GM23338 (cell line): ENCODE measurements around the gene ABCG2. TPM values are rescaled to one million over a fixed set of nuclear protein-coding genes. Genes with fewer than 3 reads are reported as not detected.

Source experiments
- ATAC-seq: fragments of 200-7000 bp; cut with Tn5 transposase; 3 replicates; pipeline ENCODE4 v1.9.1; 2020
- DNase-seq: peaks from one replicate; pipeline ENCODE4 v3.0.0-alpha.2; 2015; ENCODE audit warnings: low spot score
- H2AFZ ChIP-seq: fragments of 200-600 bp; sonication (generic); 2 replicates; pipeline ENCODE4 v1.8.0; 2016; ENCODE audit warnings: antibody characterized with exemption, mild to moderate bottlenecking, moderate library complexity
- H3F3A ChIP-seq: fragments of 200-600 bp; sonication (generic); replicated peaks from 2 replicates; pipeline ENCODE4 v1.8.0; 2017; ENCODE audit warnings: antibody characterized with exemption, mixed run types, low read depth
- H3K27ac ChIP-seq: fragments of 200-600 bp; sonication (generic); 2 replicates; pipeline ENCODE4 v1.6.1; 2016; ENCODE audit warnings: low read depth
- H3K27me3 ChIP-seq: fragments of 200-600 bp; sonication (generic); 2 replicates; pipeline ENCODE4 v1.8.0; 2016; ENCODE audit warnings: mild to moderate bottlenecking, mixed run types, moderate library complexity; ENCODE audit not compliant: insufficient read depth
- H3K36me3 ChIP-seq: fragments of 200-600 bp; sonication (generic); 2 replicates; pipeline ENCODE4 v1.8.0; 2016; ENCODE audit warnings: mild to moderate bottlenecking; ENCODE audit not compliant: insufficient read depth
- H3K4me1 ChIP-seq: fragments of 200-600 bp; sonication (generic); 2 replicates; pipeline ENCODE4 v1.8.0; 2016; ENCODE audit warnings: mild to moderate bottlenecking, moderate library complexity; ENCODE audit not compliant: insufficient read depth
- H3K4me2 ChIP-seq: fragments of 200-600 bp; sonication (generic); 2 replicates; pipeline ENCODE4 v1.7.1; 2017; ENCODE audit warnings: mixed run types
- H3K4me3 ChIP-seq: fragments of 200-600 bp; sonication (generic); 2 replicates; pipeline ENCODE4 v1.6.1; 2016; ENCODE audit warnings: mixed run types
- H3K79me2 ChIP-seq: fragments of 200-600 bp; sonication (generic); replicated peaks from 2 replicates; pipeline ENCODE4 v1.8.0; 2017; ENCODE audit warnings: mild to moderate bottlenecking; ENCODE audit not compliant: insufficient read depth
- H3K9me2 ChIP-seq: fragments of 200-600 bp; sonication (generic); 2 replicates; pipeline ENCODE4 v1.8.0; 2017; ENCODE audit not compliant: insufficient read depth
- H4K20me1 ChIP-seq: fragments of 200-600 bp; sonication (generic); replicated peaks from 2 replicates; pipeline ENCODE4 v1.8.0; 2017; ENCODE audit warnings: mild to moderate bottlenecking; ENCODE audit not compliant: insufficient read depth
- H3K27ac Mint-ChIP-seq: 2 replicates; pipeline ENCODE4 v1.8.0; 2020; ENCODE audit warnings: inconsistent platforms, mild to moderate bottlenecking, moderate library complexity, mixed read lengths
- H3K27me3 Mint-ChIP-seq: 3 replicates; pipeline ENCODE4 v1.8.0; 2022; ENCODE audit warnings: low read depth, mild to moderate bottlenecking, moderate library complexity, mixed read lengths, inconsistent platforms; ENCODE audit not compliant: insufficient read depth, poor library complexity
- H3K36me3 Mint-ChIP-seq: 3 replicates; pipeline ENCODE4 v1.8.0; 2021; ENCODE audit warnings: low read depth, mild to moderate bottlenecking, inconsistent platforms, moderate library complexity, mixed read lengths
- H3K4me1 Mint-ChIP-seq: 3 replicates; pipeline ENCODE4 v1.8.0; 2020; ENCODE audit warnings: mild to moderate bottlenecking, inconsistent platforms, mixed read lengths
- H3K4me3 Mint-ChIP-seq: 3 replicates; pipeline ENCODE4 v1.8.0; 2021; ENCODE audit warnings: moderate library complexity, mild to moderate bottlenecking, inconsistent platforms, mixed read lengths
- H3K9me3 Mint-ChIP-seq: 3 replicates; pipeline ENCODE4 v1.8.0; 2020; ENCODE audit warnings: moderate library complexity, mild to moderate bottlenecking, inconsistent platforms, mixed read lengths
- CREB1 ChIP-seq: fragments of 250-450 bp; sonication (Bioruptor Pico); IDR thresholded peaks from 2 replicates; pipeline ENCODE4 v1.5.0; 2020; ENCODE audit warnings: low read depth, mild to moderate bottlenecking, moderate library complexity
- EZH2 ChIP-seq: fragments of 200-600 bp; sonication (generic); IDR thresholded peaks from one replicate; pipeline ENCODE4 v1.8.0; 2017; ENCODE audit warnings: antibody characterized with exemption, mild to moderate bottlenecking, low read depth; ENCODE audit not compliant: unreplicated experiment
- EZH2phosphoT487 ChIP-seq: fragments of 200-600 bp; sonication (generic); IDR thresholded peaks from one replicate; pipeline ENCODE4 v1.8.1; 2018; ENCODE audit warnings: antibody characterized with exemption; ENCODE audit not compliant: unreplicated experiment
- JUNB ChIP-seq: IDR thresholded peaks from one replicate; pipeline ENCODE4 v1.6.1; 2016; ENCODE audit warnings: antibody characterized with exemption; ENCODE audit not compliant: unreplicated experiment
- NANOG ChIP-seq: IDR thresholded peaks from 2 replicates; pipeline ENCODE4 v1.6.1; 2016; ENCODE audit warnings: antibody characterized with exemption, borderline replicate concordance
- POLR2AphosphoS5 ChIP-seq: IDR thresholded peaks from 2 replicates; pipeline ENCODE4 v1.6.1; 2016; ENCODE audit warnings: antibody characterized with exemption, low read depth
- STAT1 ChIP-seq: IDR thresholded peaks from one replicate; pipeline ENCODE4 v1.6.1; 2016; ENCODE audit warnings: antibody characterized with exemption; ENCODE audit not compliant: unreplicated experiment
- ZNF114 ChIP-seq: fragments of 250-450 bp; sonication (Bioruptor Pico); IDR thresholded peaks from 2 replicates; pipeline ENCODE4 v1.5.0; 2020; ENCODE audit warnings: mild to moderate bottlenecking, moderate library complexity
- ZNF331 ChIP-seq: fragments of 250-450 bp; sonication (Bioruptor Pico); IDR thresholded peaks from 2 replicates; pipeline ENCODE4 v1.5.0; 2020; ENCODE audit warnings: low read depth, mild to moderate bottlenecking, moderate library complexity
- polyA plus RNA-seq: library from polyadenylated mRNA; unstranded; fragments of >200 nt; fragmentation: Nextera tagmentation; extraction: Ambion mirVana; gene quantifications from 2 replicates; pipeline ENCODE4 v1.2.1, GENCODE V29; 2016
- total RNA-seq: library from RNA; depleted of rRNA; stranded (reverse); fragments of >200 nt; shearing (Covaris generic); gene quantifications from 2 replicates; pipeline ENCODE4 v1.2.3, GENCODE V29; 2014
- TF ChIP-seq, protein P1 (sequence below): fragments of 250-450 bp; sonication (Bioruptor Pico); IDR thresholded peaks from 2 replicates; pipeline ENCODE4 v1.5.0; 2020; ENCODE audit warnings: mild to moderate bottlenecking, moderate library complexity
- TF ChIP-seq, protein P2 (sequence below), 2 experiments: fragments of 200-600 bp in 1 of 2; sonication (generic) in 1 of 2; conservative IDR thresholded peaks; 2 replicates each; pipeline versions ENCODE4 v1.5.1 to v1.6.1; 2016 to 2017; ENCODE audit warnings: antibody characterized with exemption in 2 of 2, low read depth in 2 of 2, mild to moderate bottlenecking in 2 of 2, moderate library complexity in 1 of 2
- TF ChIP-seq, protein P3 (sequence below): IDR thresholded peaks from one replicate; pipeline ENCODE4 v1.6.1; 2018; ENCODE audit warnings: antibody characterized with exemption; ENCODE audit not compliant: unreplicated experiment
- TF ChIP-seq, protein P4 (sequence below): IDR thresholded peaks from 2 replicates; pipeline ENCODE4 v1.6.1; 2016; ENCODE audit warnings: antibody characterized with exemption

ABCG2 gene
- total and polyA plus RNA-seq, 2 experiments from 2014 or later: 1.5 to 10.6 TPM

DNA sequence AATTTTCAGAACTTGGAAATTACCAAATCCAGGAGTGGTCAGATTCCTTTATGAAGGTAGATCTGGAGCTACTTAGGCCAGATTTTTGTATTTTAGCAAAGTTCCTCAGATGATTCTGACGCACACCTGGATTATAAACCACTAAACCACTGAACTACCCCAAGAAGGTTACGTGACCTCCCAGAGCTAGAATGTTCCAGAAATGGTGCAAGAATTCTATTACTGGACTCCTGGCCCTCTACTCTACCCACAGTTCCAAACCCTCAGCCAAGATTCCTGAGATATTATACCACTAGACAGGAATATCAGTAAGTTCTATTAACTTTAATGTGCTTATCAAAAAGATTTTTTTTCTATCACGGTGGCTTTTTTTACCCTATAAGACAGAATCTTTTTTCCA, 67.1 kb downstream of the ABCG2 start:
- no peak for TF ChIP-seq NANOG
- TF ChIP-seq STAT1: no peak
- TF ChIP-seq EZH2: no peak
- TF ChIP-seq CREB1: no peak
- TF ChIP-seq, protein P1, sequence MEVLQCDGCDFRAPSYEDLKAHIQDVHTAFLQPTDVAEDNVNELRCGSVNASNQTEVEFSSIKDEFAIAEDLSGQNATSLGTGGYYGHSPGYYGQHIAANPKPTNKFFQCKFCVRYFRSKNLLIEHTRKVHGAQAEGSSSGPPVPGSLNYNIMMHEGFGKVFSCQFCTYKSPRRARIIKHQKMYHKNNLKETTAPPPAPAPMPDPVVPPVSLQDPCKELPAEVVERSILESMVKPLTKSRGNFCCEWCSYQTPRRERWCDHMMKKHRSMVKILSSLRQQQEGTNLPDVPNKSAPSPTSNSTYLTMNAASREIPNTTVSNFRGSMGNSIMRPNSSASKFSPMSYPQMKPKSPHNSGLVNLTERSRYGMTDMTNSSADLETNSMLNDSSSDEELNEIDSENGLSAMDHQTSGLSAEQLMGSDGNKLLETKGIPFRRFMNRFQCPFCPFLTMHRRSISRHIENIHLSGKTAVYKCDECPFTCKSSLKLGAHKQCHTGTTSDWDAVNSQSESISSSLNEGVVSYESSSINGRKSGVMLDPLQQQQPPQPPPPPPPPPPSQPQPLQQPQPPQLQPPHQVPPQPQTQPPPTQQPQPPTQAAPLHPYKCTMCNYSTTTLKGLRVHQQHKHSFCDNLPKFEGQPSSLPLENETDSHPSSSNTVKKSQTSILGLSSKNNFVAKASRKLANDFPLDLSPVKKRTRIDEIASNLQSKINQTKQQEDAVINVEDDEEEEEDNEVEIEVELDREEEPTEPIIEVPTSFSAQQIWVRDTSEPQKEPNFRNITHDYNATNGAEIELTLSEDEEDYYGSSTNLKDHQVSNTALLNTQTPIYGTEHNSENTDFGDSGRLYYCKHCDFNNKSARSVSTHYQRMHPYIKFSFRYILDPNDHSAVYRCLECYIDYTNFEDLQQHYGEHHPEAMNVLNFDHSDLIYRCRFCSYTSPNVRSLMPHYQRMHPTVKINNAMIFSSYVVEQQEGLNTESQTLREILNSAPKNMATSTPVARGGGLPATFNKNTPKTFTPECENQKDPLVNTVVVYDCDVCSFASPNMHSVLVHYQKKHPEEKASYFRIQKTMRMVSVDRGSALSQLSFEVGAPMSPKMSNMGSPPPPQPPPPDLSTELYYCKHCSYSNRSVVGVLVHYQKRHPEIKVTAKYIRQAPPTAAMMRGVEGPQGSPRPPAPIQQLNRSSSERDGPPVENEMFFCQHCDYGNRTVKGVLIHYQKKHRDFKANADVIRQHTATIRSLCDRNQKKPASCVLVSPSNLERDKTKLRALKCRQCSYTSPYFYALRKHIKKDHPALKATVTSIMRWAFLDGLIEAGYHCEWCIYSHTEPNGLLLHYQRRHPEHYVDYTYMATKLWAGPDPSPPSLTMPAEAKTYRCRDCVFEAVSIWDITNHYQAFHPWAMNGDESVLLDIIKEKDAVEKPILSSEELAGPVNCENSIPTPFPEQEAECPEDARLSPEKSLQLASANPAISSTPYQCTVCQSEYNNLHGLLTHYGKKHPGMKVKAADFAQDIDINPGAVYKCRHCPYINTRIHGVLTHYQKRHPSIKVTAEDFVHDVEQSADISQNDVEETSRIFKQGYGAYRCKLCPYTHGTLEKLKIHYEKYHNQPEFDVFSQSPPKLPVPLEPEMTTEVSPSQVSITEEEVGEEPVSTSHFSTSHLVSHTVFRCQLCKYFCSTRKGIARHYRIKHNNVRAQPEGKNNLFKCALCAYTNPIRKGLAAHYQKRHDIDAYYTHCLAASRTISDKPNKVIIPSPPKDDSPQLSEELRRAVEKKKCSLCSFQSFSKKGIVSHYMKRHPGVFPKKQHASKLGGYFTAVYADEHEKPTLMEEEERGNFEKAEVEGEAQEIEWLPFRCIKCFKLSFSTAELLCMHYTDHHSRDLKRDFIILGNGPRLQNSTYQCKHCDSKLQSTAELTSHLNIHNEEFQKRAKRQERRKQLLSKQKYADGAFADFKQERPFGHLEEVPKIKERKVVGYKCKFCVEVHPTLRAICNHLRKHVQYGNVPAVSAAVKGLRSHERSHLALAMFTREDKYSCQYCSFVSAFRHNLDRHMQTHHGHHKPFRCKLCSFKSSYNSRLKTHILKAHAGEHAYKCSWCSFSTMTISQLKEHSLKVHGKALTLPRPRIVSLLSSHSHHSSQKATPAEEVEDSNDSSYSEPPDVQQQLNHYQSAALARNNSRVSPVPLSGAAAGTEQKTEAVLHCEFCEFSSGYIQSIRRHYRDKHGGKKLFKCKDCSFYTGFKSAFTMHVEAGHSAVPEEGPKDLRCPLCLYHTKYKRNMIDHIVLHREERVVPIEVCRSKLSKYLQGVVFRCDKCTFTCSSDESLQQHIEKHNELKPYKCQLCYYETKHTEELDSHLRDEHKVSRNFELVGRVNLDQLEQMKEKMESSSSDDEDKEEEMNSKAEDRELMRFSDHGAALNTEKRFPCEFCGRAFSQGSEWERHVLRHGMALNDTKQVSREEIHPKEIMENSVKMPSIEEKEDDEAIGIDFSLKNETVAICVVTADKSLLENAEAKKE: no peak
- no peak for TF ChIP-seq POLR2AphosphoS5
- no peak for TF ChIP-seq ZNF114 (CRISPR knock-in tag)
- TF ChIP-seq, protein P2, sequence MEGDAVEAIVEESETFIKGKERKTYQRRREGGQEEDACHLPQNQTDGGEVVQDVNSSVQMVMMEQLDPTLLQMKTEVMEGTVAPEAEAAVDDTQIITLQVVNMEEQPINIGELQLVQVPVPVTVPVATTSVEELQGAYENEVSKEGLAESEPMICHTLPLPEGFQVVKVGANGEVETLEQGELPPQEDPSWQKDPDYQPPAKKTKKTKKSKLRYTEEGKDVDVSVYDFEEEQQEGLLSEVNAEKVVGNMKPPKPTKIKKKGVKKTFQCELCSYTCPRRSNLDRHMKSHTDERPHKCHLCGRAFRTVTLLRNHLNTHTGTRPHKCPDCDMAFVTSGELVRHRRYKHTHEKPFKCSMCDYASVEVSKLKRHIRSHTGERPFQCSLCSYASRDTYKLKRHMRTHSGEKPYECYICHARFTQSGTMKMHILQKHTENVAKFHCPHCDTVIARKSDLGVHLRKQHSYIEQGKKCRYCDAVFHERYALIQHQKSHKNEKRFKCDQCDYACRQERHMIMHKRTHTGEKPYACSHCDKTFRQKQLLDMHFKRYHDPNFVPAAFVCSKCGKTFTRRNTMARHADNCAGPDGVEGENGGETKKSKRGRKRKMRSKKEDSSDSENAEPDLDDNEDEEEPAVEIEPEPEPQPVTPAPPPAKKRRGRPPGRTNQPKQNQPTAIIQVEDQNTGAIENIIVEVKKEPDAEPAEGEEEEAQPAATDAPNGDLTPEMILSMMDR (conservative IDR thresholded peaks at IDR 0.05; ENCODE audit: low read depth in 2 of 2): no peak
- no peak for TF ChIP-seq EZH2phosphoT487
- TF ChIP-seq ZNF331: no peak
- TF ChIP-seq, protein P3, sequence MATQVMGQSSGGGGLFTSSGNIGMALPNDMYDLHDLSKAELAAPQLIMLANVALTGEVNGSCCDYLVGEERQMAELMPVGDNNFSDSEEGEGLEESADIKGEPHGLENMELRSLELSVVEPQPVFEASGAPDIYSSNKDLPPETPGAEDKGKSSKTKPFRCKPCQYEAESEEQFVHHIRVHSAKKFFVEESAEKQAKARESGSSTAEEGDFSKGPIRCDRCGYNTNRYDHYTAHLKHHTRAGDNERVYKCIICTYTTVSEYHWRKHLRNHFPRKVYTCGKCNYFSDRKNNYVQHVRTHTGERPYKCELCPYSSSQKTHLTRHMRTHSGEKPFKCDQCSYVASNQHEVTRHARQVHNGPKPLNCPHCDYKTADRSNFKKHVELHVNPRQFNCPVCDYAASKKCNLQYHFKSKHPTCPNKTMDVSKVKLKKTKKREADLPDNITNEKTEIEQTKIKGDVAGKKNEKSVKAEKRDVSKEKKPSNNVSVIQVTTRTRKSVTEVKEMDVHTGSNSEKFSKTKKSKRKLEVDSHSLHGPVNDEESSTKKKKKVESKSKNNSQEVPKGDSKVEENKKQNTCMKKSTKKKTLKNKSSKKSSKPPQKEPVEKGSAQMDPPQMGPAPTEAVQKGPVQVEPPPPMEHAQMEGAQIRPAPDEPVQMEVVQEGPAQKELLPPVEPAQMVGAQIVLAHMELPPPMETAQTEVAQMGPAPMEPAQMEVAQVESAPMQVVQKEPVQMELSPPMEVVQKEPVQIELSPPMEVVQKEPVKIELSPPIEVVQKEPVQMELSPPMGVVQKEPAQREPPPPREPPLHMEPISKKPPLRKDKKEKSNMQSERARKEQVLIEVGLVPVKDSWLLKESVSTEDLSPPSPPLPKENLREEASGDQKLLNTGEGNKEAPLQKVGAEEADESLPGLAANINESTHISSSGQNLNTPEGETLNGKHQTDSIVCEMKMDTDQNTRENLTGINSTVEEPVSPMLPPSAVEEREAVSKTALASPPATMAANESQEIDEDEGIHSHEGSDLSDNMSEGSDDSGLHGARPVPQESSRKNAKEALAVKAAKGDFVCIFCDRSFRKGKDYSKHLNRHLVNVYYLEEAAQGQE: no peak
- TF ChIP-seq JUNB: no peak
- TF ChIP-seq, protein P4, sequence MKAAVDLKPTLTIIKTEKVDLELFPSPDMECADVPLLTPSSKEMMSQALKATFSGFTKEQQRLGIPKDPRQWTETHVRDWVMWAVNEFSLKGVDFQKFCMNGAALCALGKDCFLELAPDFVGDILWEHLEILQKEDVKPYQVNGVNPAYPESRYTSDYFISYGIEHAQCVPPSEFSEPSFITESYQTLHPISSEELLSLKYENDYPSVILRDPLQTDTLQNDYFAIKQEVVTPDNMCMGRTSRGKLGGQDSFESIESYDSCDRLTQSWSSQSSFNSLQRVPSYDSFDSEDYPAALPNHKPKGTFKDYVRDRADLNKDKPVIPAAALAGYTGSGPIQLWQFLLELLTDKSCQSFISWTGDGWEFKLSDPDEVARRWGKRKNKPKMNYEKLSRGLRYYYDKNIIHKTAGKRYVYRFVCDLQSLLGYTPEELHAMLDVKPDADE: no peak
- no peak overlapping the region for H2AFZ ChIP-seq
- H3K9me2 ChIP-seq: no peaks in the 10 kb centered on the region
- no peaks in the 10 kb centered on the region for H3K36me3 ChIP-seq
- H3F3A ChIP-seq: no peaks in the 10 kb centered on the region
- Mint-ChIP-seq H3K36me3 (no peaks in the 10 kb centered on the region; the same call in 2 of the 3 replicates), H3K27ac (no peak overlapping the region), H3K27me3 (peaks cover 2% of the 10 kb centered on the region), H3K9me3 (no peaks in the 10 kb centered on the region), H3K4me1 (peaks cover 7% of the 10 kb centered on the region; the same call in 1 of the 3 replicates), H3K4me3 (no peak overlapping the region)
- no peaks in the 10 kb centered on the region for H4K20me1 ChIP-seq
- no peak overlapping the region for H3K4me2 ChIP-seq
- H3K4me1 ChIP-seq: 0 out of 2 replicates have a peak, but pooled peaks cover 6% of the 10 kb centered on the region
- ATAC-seq: no peak
- H3K4me3 ChIP-seq: no peak overlapping the region
- no peak overlapping the region for H3K27ac ChIP-seq
- H3K79me2 ChIP-seq: no peaks in the 10 kb centered on the region
- H3K27me3 ChIP-seq: no peaks in the 10 kb centered on the region
- no peak for DNase-seq
